Gastroesophageal sphincter (tissue), 4 donors: ENCODE data around the gene ZFHX3. TPM values are rescaled to one million over a fixed set of nuclear protein-coding genes. Genes with fewer than 3 reads are reported as not detected.

Experiments used
- ATAC-seq: fragments of 150-250 bp; one replicate; pipeline ENCODE4 v1.9.1; 2016; ENCODE audit warnings: mild to moderate bottlenecking, moderate library complexity
- H3K27ac ChIP-seq, 4 donors: fragments of 200-600 bp; sonication (generic) in 3 of 4; 1 replicate in 3 of 4; 2 replicates in 1 of 4; pipeline ENCODE4 v1.5.1; 2016 to 2019
- H3K27me3 ChIP-seq: fragments of 200-600 bp; sonication (generic); one replicate; pipeline ENCODE4 v1.5.1; 2019
- H3K36me3 ChIP-seq, 2 donors: fragments of 200-600 bp; sonication (generic); one replicate each; pipeline ENCODE4 v1.5.1; 2019; ENCODE audit warnings: control low read depth in 1 of 2
- H3K4me1 ChIP-seq, 3 donors: fragments of 200-600 bp; sonication (generic); 1 replicate in 2 of 3; 2 replicates in 1 of 3; pipeline ENCODE4 v1.5.1; 2016 to 2019; ENCODE audit warnings: control low read depth in 2 of 3
- H3K4me3 ChIP-seq, 2 donors: fragments of 200-600 bp; sonication (generic); one replicate each; pipeline ENCODE4 v1.5.1; 2019; ENCODE audit warnings: mild to moderate bottlenecking in 1 of 2, moderate library complexity in 1 of 2
- H3K9me3 ChIP-seq, 3 donors: fragments of 200-600 bp; sonication (generic); one replicate each; pipeline ENCODE4 v1.5.1; 2017 to 2019; ENCODE audit warnings: control low read depth in 2 of 3
- CTCF ChIP-seq, 4 experiments: fragments of 200-600 bp in 2 of 4; fragments of 450-650 bp in 2 of 4; sonication (generic) in 1 of 4; IDR thresholded peaks; one replicate each; pipeline ENCODE4 v1.5.1; 2017 to 2019; ENCODE audit warnings: antibody characterized with exemption in 4 of 4, mild to moderate bottlenecking in 2 of 4, moderate library complexity in 2 of 4
- EP300 ChIP-seq: sonication (generic); formaldehyde crosslinking; IDR thresholded peaks from one replicate; pipeline ENCODE4 v1.6.1; 2017; ENCODE audit warnings: antibody characterized with exemption, mild to moderate bottlenecking
- POLR2A ChIP-seq, 2 donors: fragments of 450-650 bp; IDR thresholded peaks; one replicate each; pipeline ENCODE4 v1.6.1; 2017; ENCODE audit warnings: antibody characterized with exemption in 2 of 2, mild to moderate bottlenecking in 2 of 2, moderate library complexity in 1 of 2
- POLR2AphosphoS5 ChIP-seq: sonication (generic); formaldehyde crosslinking; IDR thresholded peaks from one replicate; pipeline ENCODE4 v1.6.1; 2017; ENCODE audit warnings: antibody characterized with exemption
- WGBS, 2 donors: methylation state at CpG; one replicate each; pipeline ENCODE4 v1.1.5; 2018; ENCODE audit warnings: low coverage in 1 of 2; 5-methylcytosine and 5-hydroxymethylcytosine counted together
- total RNA-seq, 4 donors: library from RNA; depleted of rRNA; stranded (reverse); fragments of >200 nt; gene quantifications; one replicate each; pipeline ENCODE4 v1.1.0, GENCODE V29; 2016

Gene ZFHX3
- total RNA-seq, 4 donors from 2014 or later: 24.0 to 47.1 (median 29.5) TPM

GRCh38 chr16:72865835-72866234 lies 182.1 kb downstream of the ZFHX3 start:
- 82 to 91% methylated on average over 2 to 6 of the region's 7 CpGs for WGBS, 2 donors
- Histone ChIP-seq H3K4me1 (no peaks in the 10 kb centered on the region), H3K4me3 (no peak overlapping the region), H3K36me3 (peaks cover 0 to 10% of the 10 kb centered on the region in 2 donors), H3K27me3 (no peaks in the 10 kb centered on the region), H3K9me3 (no peaks in the 10 kb centered on the region), H3K27ac (no peak overlapping the region)
- no peak for ATAC-seq
- TF ChIP-seq POLR2AphosphoS5 (no peak), POLR2A (IDR thresholded peaks at IDR 0.05) (no peak), CTCF (IDR thresholded peaks at IDR 0.05) (no peak), EP300 (no peak)

DNA sequence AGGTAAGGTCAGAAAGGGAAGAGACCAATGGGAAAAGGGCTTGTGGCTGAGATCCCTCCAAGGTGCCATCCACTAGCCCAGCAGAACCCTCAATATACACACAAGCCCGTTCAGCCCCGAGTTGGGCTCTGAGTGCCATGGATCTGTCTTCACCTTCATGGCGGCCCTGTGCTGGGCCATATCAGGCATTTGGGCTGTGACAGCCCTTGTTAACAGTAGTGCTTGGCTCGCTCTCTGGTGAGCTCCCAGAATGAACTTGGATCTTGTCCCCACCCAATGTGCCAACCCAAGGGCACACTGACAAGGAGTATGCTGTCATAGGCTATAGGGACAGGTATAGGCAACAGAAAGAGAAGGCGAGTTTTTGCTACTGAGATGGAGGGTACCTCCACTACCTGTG lies 182.7 kb downstream of the ZFHX3 start:
- peaks cover 0 to 2% (median 0%) of the 10 kb centered on the region in 3 donors for H3K4me1 ChIP-seq
- ATAC-seq: no peak
- H3K4me3 ChIP-seq: no peak overlapping the region
- 100% methylated on average over 2 of the region's 5 CpGs; no CpG with 5 or more reads in 1 of the 2 donors for WGBS, 2 donors
- H3K27me3 ChIP-seq: no peaks in the 10 kb centered on the region
- no peaks in the 10 kb centered on the region for H3K9me3 ChIP-seq
- no peak overlapping the region for H3K27ac ChIP-seq
- no peak for TF ChIP-seq POLR2A (IDR thresholded peaks at IDR 0.05)
- TF ChIP-seq EP300: no peak
- no peak for TF ChIP-seq POLR2AphosphoS5
- no peak for TF ChIP-seq CTCF (IDR thresholded peaks at IDR 0.05)
- peaks cover 0 to 10% of the 10 kb centered on the region in 2 donors for H3K36me3 ChIP-seq

- no peak for TF ChIP-seq CTCF (IDR thresholded peaks at IDR 0.05)
- TF ChIP-seq POLR2AphosphoS5: no peak
- no peak for TF ChIP-seq EP300
- TF ChIP-seq POLR2A (IDR thresholded peaks at IDR 0.05): no peak
- no peak overlapping the region for H3K27ac ChIP-seq
- H3K4me3 ChIP-seq: no peak overlapping the region
- no peak for ATAC-seq
- peaks cover 0 to 12% (median 0%) of the 10 kb centered on the region in 3 donors for H3K4me1 ChIP-seq
- no peaks in the 10 kb centered on the region for H3K27me3 ChIP-seq
- H3K9me3 ChIP-seq: no peaks in the 10 kb centered on the region
- peaks cover 0 to 10% of the 10 kb centered on the region in 2 donors for H3K36me3 ChIP-seq
- 85 to 94% methylated on average over 3 to 4 of the region's 6 CpGs for WGBS, 2 donors
Observed at GRCh38 chr16:72864130-72864833, 183.6 kb downstream of the ZFHX3 start.

DNA sequence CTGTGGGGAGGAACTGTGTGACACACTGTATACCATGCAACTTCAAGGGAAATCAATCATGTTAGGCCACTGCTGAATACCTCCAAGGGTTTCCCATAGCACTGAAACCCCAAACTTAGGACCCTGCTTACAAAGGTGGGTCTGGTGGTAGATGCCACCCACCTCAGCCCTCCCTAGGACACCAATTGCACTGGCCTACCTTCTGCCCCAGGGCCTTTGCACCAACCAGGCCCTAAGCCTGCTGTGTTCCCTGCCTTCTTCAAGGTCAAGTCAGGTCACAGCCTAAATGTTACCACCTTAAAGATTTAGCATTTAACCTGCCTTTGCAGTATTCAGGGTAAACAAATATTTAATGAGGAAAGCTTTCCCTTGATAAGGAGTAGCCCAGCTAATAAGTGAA lies 185.8 kb downstream of the ZFHX3 start:
- Histone ChIP-seq H3K27me3 (no peaks in the 10 kb centered on the region), H3K36me3 (peaks cover 0 to 6% of the 10 kb centered on the region in 2 donors), H3K4me1 (peaks cover 0 to 31% (median 0%) of the 10 kb centered on the region in 3 donors), H3K9me3 (no peaks in the 10 kb centered on the region), H3K4me3 (no peak overlapping the region), H3K27ac (no peak overlapping the region)
- TF ChIP-seq POLR2A (IDR thresholded peaks at IDR 0.05) (no peak), POLR2AphosphoS5 (no peak), CTCF (IDR thresholded peaks at IDR 0.05) (no peak), EP300 (no peak)
- ATAC-seq: no peak
